GM23338 (cell line): ENCODE data around the gene DHRS13. TPM values are rescaled to one million over a fixed set of nuclear protein-coding genes. Genes with fewer than 3 reads are reported as not detected.

Experiments used
- ATAC-seq: fragments of 200-7000 bp; cut with Tn5 transposase; 3 replicates; pipeline ENCODE4 v1.9.1; 2020
- DNase-seq: peaks from one replicate; pipeline ENCODE4 v3.0.0-alpha.2; 2015; ENCODE audit warnings: low spot score
- H2AFZ ChIP-seq: fragments of 200-600 bp; sonication (generic); 2 replicates; pipeline ENCODE4 v1.8.0; 2016; ENCODE audit warnings: antibody characterized with exemption, mild to moderate bottlenecking, moderate library complexity
- H3F3A ChIP-seq: fragments of 200-600 bp; sonication (generic); replicated peaks from 2 replicates; pipeline ENCODE4 v1.8.0; 2017; ENCODE audit warnings: antibody characterized with exemption, mixed run types, low read depth
- H3K27ac ChIP-seq: fragments of 200-600 bp; sonication (generic); 2 replicates; pipeline ENCODE4 v1.6.1; 2016; ENCODE audit warnings: low read depth
- H3K27me3 ChIP-seq: fragments of 200-600 bp; sonication (generic); 2 replicates; pipeline ENCODE4 v1.8.0; 2016; ENCODE audit warnings: mild to moderate bottlenecking, mixed run types, moderate library complexity; ENCODE audit not compliant: insufficient read depth
- H3K36me3 ChIP-seq: fragments of 200-600 bp; sonication (generic); 2 replicates; pipeline ENCODE4 v1.8.0; 2016; ENCODE audit warnings: mild to moderate bottlenecking; ENCODE audit not compliant: insufficient read depth
- H3K4me1 ChIP-seq: fragments of 200-600 bp; sonication (generic); 2 replicates; pipeline ENCODE4 v1.8.0; 2016; ENCODE audit warnings: mild to moderate bottlenecking, moderate library complexity; ENCODE audit not compliant: insufficient read depth
- H3K4me2 ChIP-seq: fragments of 200-600 bp; sonication (generic); 2 replicates; pipeline ENCODE4 v1.7.1; 2017; ENCODE audit warnings: mixed run types
- H3K4me3 ChIP-seq: fragments of 200-600 bp; sonication (generic); 2 replicates; pipeline ENCODE4 v1.6.1; 2016; ENCODE audit warnings: mixed run types
- H3K79me2 ChIP-seq: fragments of 200-600 bp; sonication (generic); replicated peaks from 2 replicates; pipeline ENCODE4 v1.8.0; 2017; ENCODE audit warnings: mild to moderate bottlenecking; ENCODE audit not compliant: insufficient read depth
- H3K9me2 ChIP-seq: fragments of 200-600 bp; sonication (generic); 2 replicates; pipeline ENCODE4 v1.8.0; 2017; ENCODE audit not compliant: insufficient read depth
- H4K20me1 ChIP-seq: fragments of 200-600 bp; sonication (generic); replicated peaks from 2 replicates; pipeline ENCODE4 v1.8.0; 2017; ENCODE audit warnings: mild to moderate bottlenecking; ENCODE audit not compliant: insufficient read depth
- H3K27ac Mint-ChIP-seq: 2 replicates; pipeline ENCODE4 v1.8.0; 2020; ENCODE audit warnings: inconsistent platforms, mild to moderate bottlenecking, moderate library complexity, mixed read lengths
- H3K27me3 Mint-ChIP-seq: 3 replicates; pipeline ENCODE4 v1.8.0; 2022; ENCODE audit warnings: low read depth, mild to moderate bottlenecking, moderate library complexity, mixed read lengths, inconsistent platforms; ENCODE audit not compliant: insufficient read depth, poor library complexity
- H3K36me3 Mint-ChIP-seq: 3 replicates; pipeline ENCODE4 v1.8.0; 2021; ENCODE audit warnings: low read depth, mild to moderate bottlenecking, inconsistent platforms, moderate library complexity, mixed read lengths
- H3K4me1 Mint-ChIP-seq: 3 replicates; pipeline ENCODE4 v1.8.0; 2020; ENCODE audit warnings: mild to moderate bottlenecking, inconsistent platforms, mixed read lengths
- H3K4me3 Mint-ChIP-seq: 3 replicates; pipeline ENCODE4 v1.8.0; 2021; ENCODE audit warnings: moderate library complexity, mild to moderate bottlenecking, inconsistent platforms, mixed read lengths
- H3K9me3 Mint-ChIP-seq: 3 replicates; pipeline ENCODE4 v1.8.0; 2020; ENCODE audit warnings: moderate library complexity, mild to moderate bottlenecking, inconsistent platforms, mixed read lengths
- CREB1 ChIP-seq: fragments of 250-450 bp; sonication (Bioruptor Pico); IDR thresholded peaks from 2 replicates; pipeline ENCODE4 v1.5.0; 2020; ENCODE audit warnings: low read depth, mild to moderate bottlenecking, moderate library complexity
- EZH2 ChIP-seq: fragments of 200-600 bp; sonication (generic); IDR thresholded peaks from one replicate; pipeline ENCODE4 v1.8.0; 2017; ENCODE audit warnings: antibody characterized with exemption, mild to moderate bottlenecking, low read depth; ENCODE audit not compliant: unreplicated experiment
- EZH2phosphoT487 ChIP-seq: fragments of 200-600 bp; sonication (generic); IDR thresholded peaks from one replicate; pipeline ENCODE4 v1.8.1; 2018; ENCODE audit warnings: antibody characterized with exemption; ENCODE audit not compliant: unreplicated experiment
- JUNB ChIP-seq: IDR thresholded peaks from one replicate; pipeline ENCODE4 v1.6.1; 2016; ENCODE audit warnings: antibody characterized with exemption; ENCODE audit not compliant: unreplicated experiment
- NANOG ChIP-seq: IDR thresholded peaks from 2 replicates; pipeline ENCODE4 v1.6.1; 2016; ENCODE audit warnings: antibody characterized with exemption, borderline replicate concordance
- POLR2AphosphoS5 ChIP-seq: IDR thresholded peaks from 2 replicates; pipeline ENCODE4 v1.6.1; 2016; ENCODE audit warnings: antibody characterized with exemption, low read depth
- STAT1 ChIP-seq: IDR thresholded peaks from one replicate; pipeline ENCODE4 v1.6.1; 2016; ENCODE audit warnings: antibody characterized with exemption; ENCODE audit not compliant: unreplicated experiment
- ZNF331 ChIP-seq: fragments of 250-450 bp; sonication (Bioruptor Pico); IDR thresholded peaks from 2 replicates; pipeline ENCODE4 v1.5.0; 2020; ENCODE audit warnings: low read depth, mild to moderate bottlenecking, moderate library complexity
- polyA plus RNA-seq: library from polyadenylated mRNA; unstranded; fragments of >200 nt; fragmentation: Nextera tagmentation; extraction: Ambion mirVana; gene quantifications from 2 replicates; pipeline ENCODE4 v1.2.1, GENCODE V29; 2016
- total RNA-seq: library from RNA; depleted of rRNA; stranded (reverse); fragments of >200 nt; shearing (Covaris generic); gene quantifications from 2 replicates; pipeline ENCODE4 v1.2.3, GENCODE V29; 2014
- TF ChIP-seq, protein P1 (sequence below): IDR thresholded peaks from one replicate; pipeline ENCODE4 v1.6.1; 2018; ENCODE audit warnings: antibody characterized with exemption; ENCODE audit not compliant: unreplicated experiment
- TF ChIP-seq, protein P2 (sequence below), 2 experiments: fragments of 200-600 bp in 1 of 2; sonication (generic) in 1 of 2; conservative IDR thresholded peaks; 2 replicates each; pipeline versions ENCODE4 v1.5.1 to v1.6.1; 2016 to 2017; ENCODE audit warnings: antibody characterized with exemption in 2 of 2, low read depth in 2 of 2, mild to moderate bottlenecking in 2 of 2, moderate library complexity in 1 of 2
- TF ChIP-seq, protein P3 (sequence below): IDR thresholded peaks from 2 replicates; pipeline ENCODE4 v1.6.1; 2016; ENCODE audit warnings: antibody characterized with exemption
- TF ChIP-seq, protein P4 (sequence below): fragments of 250-450 bp; sonication (Bioruptor Pico); IDR thresholded peaks from 2 replicates; pipeline ENCODE4 v1.5.0; 2020; ENCODE audit warnings: mild to moderate bottlenecking, moderate library complexity

Gene DHRS13
- total and polyA plus RNA-seq, 2 experiments from 2014 or later, result 5.4 to 34.2 TPM

DNA sequence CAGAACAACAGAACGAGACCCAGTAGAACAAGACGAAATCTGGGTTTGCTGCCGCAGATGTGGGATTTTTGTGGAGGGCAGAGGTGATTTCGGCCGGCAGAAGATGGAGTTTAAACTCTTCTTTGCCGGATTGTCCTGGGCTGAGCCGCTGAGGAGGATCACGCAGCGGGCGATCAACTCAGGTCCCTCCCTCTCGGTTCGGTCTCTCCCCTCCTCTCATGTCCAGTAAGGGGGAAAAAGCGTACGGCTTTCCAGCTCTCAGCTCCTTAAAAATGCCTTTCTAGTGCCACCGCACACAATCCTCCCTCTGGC is 46.0 kb upstream of the DHRS13 start (continued):
- no peak for TF ChIP-seq STAT1

DNA sequence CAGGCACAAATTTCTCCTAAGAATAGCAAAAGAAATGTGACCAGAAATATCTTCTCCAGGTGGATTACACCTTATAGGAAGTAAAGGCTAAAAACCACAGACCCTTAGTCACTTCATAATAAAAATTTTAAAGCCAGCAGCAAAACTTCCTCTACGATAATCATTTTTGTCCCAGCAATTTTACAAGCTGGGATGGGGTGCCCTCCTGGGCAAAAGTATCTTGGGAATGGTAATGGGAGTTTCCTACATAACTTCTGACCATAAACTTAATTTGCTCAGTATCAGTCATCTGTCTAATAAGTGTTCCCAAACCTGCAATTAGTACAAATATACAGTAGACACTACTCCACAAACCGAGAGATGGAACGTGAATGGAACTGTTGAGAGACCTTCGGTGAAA is 45.5 kb upstream of the DHRS13 start:
- ATAC-seq, result no peak
- Histone ChIP-seq H3K79me2 (peaks cover 75% of the 10 kb centered on the region), H3K4me3 (peak overlapping the region; percentile 96), H2AFZ (no peak overlapping the region), H3K27ac (peak overlapping the region; percentile 97), H3K36me3 (peaks cover 14% of the 10 kb centered on the region), H3K4me1 (peaks cover 33% of the 10 kb centered on the region), H3K9me2 (no peaks in the 10 kb centered on the region), H3K4me2 (peak overlapping the region; percentile 92), H3K27me3 (no peaks in the 10 kb centered on the region), H3F3A (peaks cover 21% of the 10 kb centered on the region; the same call in 1 of the 2 replicates), H4K20me1 (peaks cover 52% of the 10 kb centered on the region)
- H3K4me3 Mint-ChIP-seq, result peak overlapping the region; percentile 98
- DNase-seq, result no peak
- peaks cover 48% of the 10 kb centered on the region for H3K36me3 Mint-ChIP-seq
- peak overlapping the region; percentile 95; the same call in 1 of the 2 replicates for H3K27ac Mint-ChIP-seq
- H3K4me1 Mint-ChIP-seq, result peaks cover 24% of the 10 kb centered on the region
- TF ChIP-seq, protein P1, sequence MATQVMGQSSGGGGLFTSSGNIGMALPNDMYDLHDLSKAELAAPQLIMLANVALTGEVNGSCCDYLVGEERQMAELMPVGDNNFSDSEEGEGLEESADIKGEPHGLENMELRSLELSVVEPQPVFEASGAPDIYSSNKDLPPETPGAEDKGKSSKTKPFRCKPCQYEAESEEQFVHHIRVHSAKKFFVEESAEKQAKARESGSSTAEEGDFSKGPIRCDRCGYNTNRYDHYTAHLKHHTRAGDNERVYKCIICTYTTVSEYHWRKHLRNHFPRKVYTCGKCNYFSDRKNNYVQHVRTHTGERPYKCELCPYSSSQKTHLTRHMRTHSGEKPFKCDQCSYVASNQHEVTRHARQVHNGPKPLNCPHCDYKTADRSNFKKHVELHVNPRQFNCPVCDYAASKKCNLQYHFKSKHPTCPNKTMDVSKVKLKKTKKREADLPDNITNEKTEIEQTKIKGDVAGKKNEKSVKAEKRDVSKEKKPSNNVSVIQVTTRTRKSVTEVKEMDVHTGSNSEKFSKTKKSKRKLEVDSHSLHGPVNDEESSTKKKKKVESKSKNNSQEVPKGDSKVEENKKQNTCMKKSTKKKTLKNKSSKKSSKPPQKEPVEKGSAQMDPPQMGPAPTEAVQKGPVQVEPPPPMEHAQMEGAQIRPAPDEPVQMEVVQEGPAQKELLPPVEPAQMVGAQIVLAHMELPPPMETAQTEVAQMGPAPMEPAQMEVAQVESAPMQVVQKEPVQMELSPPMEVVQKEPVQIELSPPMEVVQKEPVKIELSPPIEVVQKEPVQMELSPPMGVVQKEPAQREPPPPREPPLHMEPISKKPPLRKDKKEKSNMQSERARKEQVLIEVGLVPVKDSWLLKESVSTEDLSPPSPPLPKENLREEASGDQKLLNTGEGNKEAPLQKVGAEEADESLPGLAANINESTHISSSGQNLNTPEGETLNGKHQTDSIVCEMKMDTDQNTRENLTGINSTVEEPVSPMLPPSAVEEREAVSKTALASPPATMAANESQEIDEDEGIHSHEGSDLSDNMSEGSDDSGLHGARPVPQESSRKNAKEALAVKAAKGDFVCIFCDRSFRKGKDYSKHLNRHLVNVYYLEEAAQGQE, result no peak
- no peak for TF ChIP-seq ZNF331 (CRISPR knock-in tag)
- TF ChIP-seq EZH2, result no peak
- TF ChIP-seq, protein P2, sequence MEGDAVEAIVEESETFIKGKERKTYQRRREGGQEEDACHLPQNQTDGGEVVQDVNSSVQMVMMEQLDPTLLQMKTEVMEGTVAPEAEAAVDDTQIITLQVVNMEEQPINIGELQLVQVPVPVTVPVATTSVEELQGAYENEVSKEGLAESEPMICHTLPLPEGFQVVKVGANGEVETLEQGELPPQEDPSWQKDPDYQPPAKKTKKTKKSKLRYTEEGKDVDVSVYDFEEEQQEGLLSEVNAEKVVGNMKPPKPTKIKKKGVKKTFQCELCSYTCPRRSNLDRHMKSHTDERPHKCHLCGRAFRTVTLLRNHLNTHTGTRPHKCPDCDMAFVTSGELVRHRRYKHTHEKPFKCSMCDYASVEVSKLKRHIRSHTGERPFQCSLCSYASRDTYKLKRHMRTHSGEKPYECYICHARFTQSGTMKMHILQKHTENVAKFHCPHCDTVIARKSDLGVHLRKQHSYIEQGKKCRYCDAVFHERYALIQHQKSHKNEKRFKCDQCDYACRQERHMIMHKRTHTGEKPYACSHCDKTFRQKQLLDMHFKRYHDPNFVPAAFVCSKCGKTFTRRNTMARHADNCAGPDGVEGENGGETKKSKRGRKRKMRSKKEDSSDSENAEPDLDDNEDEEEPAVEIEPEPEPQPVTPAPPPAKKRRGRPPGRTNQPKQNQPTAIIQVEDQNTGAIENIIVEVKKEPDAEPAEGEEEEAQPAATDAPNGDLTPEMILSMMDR (conservative IDR thresholded peaks at IDR 0.05; ENCODE audit: low read depth in 2 of 2), result no peak
- TF ChIP-seq EZH2phosphoT487, result no peak
- no peak for TF ChIP-seq POLR2AphosphoS5
- no peak for TF ChIP-seq STAT1
- TF ChIP-seq, protein P3, sequence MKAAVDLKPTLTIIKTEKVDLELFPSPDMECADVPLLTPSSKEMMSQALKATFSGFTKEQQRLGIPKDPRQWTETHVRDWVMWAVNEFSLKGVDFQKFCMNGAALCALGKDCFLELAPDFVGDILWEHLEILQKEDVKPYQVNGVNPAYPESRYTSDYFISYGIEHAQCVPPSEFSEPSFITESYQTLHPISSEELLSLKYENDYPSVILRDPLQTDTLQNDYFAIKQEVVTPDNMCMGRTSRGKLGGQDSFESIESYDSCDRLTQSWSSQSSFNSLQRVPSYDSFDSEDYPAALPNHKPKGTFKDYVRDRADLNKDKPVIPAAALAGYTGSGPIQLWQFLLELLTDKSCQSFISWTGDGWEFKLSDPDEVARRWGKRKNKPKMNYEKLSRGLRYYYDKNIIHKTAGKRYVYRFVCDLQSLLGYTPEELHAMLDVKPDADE, result no peak
- TF ChIP-seq, protein P4, sequence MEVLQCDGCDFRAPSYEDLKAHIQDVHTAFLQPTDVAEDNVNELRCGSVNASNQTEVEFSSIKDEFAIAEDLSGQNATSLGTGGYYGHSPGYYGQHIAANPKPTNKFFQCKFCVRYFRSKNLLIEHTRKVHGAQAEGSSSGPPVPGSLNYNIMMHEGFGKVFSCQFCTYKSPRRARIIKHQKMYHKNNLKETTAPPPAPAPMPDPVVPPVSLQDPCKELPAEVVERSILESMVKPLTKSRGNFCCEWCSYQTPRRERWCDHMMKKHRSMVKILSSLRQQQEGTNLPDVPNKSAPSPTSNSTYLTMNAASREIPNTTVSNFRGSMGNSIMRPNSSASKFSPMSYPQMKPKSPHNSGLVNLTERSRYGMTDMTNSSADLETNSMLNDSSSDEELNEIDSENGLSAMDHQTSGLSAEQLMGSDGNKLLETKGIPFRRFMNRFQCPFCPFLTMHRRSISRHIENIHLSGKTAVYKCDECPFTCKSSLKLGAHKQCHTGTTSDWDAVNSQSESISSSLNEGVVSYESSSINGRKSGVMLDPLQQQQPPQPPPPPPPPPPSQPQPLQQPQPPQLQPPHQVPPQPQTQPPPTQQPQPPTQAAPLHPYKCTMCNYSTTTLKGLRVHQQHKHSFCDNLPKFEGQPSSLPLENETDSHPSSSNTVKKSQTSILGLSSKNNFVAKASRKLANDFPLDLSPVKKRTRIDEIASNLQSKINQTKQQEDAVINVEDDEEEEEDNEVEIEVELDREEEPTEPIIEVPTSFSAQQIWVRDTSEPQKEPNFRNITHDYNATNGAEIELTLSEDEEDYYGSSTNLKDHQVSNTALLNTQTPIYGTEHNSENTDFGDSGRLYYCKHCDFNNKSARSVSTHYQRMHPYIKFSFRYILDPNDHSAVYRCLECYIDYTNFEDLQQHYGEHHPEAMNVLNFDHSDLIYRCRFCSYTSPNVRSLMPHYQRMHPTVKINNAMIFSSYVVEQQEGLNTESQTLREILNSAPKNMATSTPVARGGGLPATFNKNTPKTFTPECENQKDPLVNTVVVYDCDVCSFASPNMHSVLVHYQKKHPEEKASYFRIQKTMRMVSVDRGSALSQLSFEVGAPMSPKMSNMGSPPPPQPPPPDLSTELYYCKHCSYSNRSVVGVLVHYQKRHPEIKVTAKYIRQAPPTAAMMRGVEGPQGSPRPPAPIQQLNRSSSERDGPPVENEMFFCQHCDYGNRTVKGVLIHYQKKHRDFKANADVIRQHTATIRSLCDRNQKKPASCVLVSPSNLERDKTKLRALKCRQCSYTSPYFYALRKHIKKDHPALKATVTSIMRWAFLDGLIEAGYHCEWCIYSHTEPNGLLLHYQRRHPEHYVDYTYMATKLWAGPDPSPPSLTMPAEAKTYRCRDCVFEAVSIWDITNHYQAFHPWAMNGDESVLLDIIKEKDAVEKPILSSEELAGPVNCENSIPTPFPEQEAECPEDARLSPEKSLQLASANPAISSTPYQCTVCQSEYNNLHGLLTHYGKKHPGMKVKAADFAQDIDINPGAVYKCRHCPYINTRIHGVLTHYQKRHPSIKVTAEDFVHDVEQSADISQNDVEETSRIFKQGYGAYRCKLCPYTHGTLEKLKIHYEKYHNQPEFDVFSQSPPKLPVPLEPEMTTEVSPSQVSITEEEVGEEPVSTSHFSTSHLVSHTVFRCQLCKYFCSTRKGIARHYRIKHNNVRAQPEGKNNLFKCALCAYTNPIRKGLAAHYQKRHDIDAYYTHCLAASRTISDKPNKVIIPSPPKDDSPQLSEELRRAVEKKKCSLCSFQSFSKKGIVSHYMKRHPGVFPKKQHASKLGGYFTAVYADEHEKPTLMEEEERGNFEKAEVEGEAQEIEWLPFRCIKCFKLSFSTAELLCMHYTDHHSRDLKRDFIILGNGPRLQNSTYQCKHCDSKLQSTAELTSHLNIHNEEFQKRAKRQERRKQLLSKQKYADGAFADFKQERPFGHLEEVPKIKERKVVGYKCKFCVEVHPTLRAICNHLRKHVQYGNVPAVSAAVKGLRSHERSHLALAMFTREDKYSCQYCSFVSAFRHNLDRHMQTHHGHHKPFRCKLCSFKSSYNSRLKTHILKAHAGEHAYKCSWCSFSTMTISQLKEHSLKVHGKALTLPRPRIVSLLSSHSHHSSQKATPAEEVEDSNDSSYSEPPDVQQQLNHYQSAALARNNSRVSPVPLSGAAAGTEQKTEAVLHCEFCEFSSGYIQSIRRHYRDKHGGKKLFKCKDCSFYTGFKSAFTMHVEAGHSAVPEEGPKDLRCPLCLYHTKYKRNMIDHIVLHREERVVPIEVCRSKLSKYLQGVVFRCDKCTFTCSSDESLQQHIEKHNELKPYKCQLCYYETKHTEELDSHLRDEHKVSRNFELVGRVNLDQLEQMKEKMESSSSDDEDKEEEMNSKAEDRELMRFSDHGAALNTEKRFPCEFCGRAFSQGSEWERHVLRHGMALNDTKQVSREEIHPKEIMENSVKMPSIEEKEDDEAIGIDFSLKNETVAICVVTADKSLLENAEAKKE (CRISPR knock-in tag), result no peak
- TF ChIP-seq CREB1, result no peak
- no peak for TF ChIP-seq NANOG
- TF ChIP-seq JUNB, result no peak
- no peaks in the 10 kb centered on the region for H3K9me3 Mint-ChIP-seq
- H3K27me3 Mint-ChIP-seq, result peaks cover 4% of the 10 kb centered on the region
